Stomach smooth muscle (tissue), 2 donors: ENCODE results near the gene RIC3.

Experiments used
- H3K27ac ChIP-seq: one replicate; pipeline ENCODE4 v1.7.0; 2013; ENCODE audit warnings: mild to moderate bottlenecking, low read length, inconsistent platforms
- H3K27me3 ChIP-seq, 2 donors: one replicate each; pipeline ENCODE4 v1.7.0; 2013; ENCODE audit warnings: low read length in 2 of 2; ENCODE audit not compliant: insufficient read depth in 2 of 2, control insufficient read depth in 1 of 2
- H3K36me3 ChIP-seq, 2 donors: one replicate each; pipeline ENCODE4 v1.7.0; 2013; ENCODE audit warnings: low read length in 2 of 2; ENCODE audit not compliant: control insufficient read depth in 2 of 2, insufficient read depth in 2 of 2
- H3K4me1 ChIP-seq: one replicate; pipeline ENCODE4 v1.7.0; 2013; ENCODE audit warnings: low read length; ENCODE audit not compliant: control insufficient read depth, insufficient read depth
- H3K4me3 ChIP-seq, 2 donors: one replicate each; pipeline ENCODE4 v1.7.0; 2013; ENCODE audit warnings: low read length in 2 of 2
- H3K9ac ChIP-seq, 2 donors: one replicate each; pipeline ENCODE4 v1.7.0; 2013; ENCODE audit warnings: low read length in 2 of 2, mild to moderate bottlenecking in 1 of 2
- H3K9me3 ChIP-seq, 2 donors: one replicate each; pipeline ENCODE4 v1.7.0; 2013; ENCODE audit warnings: low read length in 2 of 2; ENCODE audit not compliant: control insufficient read depth in 2 of 2
- donor health status: healthy.
- donor health status: Pancreatic carcinoma.

Gene RIC3

DNA sequence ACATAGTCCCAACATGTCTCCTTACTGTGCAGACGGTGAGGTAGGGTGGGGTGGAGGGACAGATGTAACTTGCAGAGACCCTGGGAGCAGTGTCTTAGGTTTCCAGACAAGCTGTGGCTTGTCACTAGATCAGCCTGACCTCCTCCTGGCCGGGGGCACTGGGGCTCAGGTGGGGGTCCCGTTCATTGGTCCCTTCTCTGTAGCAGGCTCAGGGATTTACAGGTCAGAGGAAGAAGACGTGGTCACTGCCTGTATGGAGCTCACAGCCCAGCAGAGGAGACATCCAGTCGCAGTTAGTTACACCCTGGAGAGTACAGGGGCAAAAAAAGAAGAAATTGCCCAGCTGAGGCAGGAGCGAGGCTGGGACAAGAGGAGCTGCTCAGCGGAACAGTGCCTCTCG is 109.8 kb downstream of the RIC3 start:
- H3K4me3 ChIP-seq, result no peak overlapping the region
- no peak overlapping the region for H3K27ac ChIP-seq
- no peak overlapping the region for H3K9ac ChIP-seq
- H3K27me3 ChIP-seq, result no peaks in the 10 kb centered on the region
- H3K9me3 ChIP-seq, result no peaks in the 10 kb centered on the region
- no peaks in the 10 kb centered on the region for H3K36me3 ChIP-seq
- H3K4me1 ChIP-seq, result peaks cover 44% of the 10 kb centered on the region

GRCh38 chr11:8058216-8058615 is 110.6 kb downstream of the RIC3 start:
- no peak overlapping the region for H3K27ac ChIP-seq
- H3K9ac ChIP-seq, result no peak overlapping the region
- H3K4me3 ChIP-seq, result no peak overlapping the region

GRCh38 chr11:8056810-8057463 is 111.9 kb downstream of the RIC3 start:
- Histone ChIP-seq H3K9ac (peak overlapping the region; percentile 13 to 24), H3K27ac (peak overlapping the region; percentile 41), H3K4me1 (peaks cover 27% of the 10 kb centered on the region), H3K27me3 (no peaks in the 10 kb centered on the region), H3K9me3 (no peaks in the 10 kb centered on the region), H3K4me3 (no peak overlapping the region), H3K36me3 (no peaks in the 10 kb centered on the region)

More at GRCh38 chr11:8058216-8058615, 110.6 kb downstream of the RIC3 start:
- Histone ChIP-seq H3K36me3 (no peaks in the 10 kb centered on the region), H3K9me3 (no peaks in the 10 kb centered on the region), H3K27me3 (no peaks in the 10 kb centered on the region), H3K4me1 (peaks cover 37% of the 10 kb centered on the region)
